NB4 (cell line): ENCODE results near the gene CD2BP2.

ENCODE experiments used
- CTCF ChIP-seq: IDR thresholded peaks from one replicate; pipeline ENCODE4 v1.5.1; 2012; ENCODE audit warnings: low read depth, low read length
- MAX ChIP-seq: IDR thresholded peaks from 2 replicates; pipeline ENCODE4 v1.6.1; 2011; ENCODE audit warnings: low read depth, low read length
- MYC ChIP-seq: IDR thresholded peaks from 2 replicates; pipeline ENCODE4 v1.6.1; 2011; ENCODE audit warnings: low read depth, low read length

GRCh38 chr16:30399435-30400186 is 44.5 kb upstream of the CD2BP2 start:
- TF ChIP-seq CTCF (no peak), MYC (no peak), MAX (no peak)
